AG10803 (cell line): Measurements from ENCODE around the gene SH3PXD2A.
A peak's percentile ranks its signal among the peaks of the same experiment; 100 is the strongest.

Experiments
- DNase-seq: peaks from one replicate; pipeline ENCODE4 v3.0.0; 2010; ENCODE audit warnings: low read depth
- H3K4me3 ChIP-seq: 2 replicates; pipeline ENCODE4 v1.5.1; 2011; ENCODE audit warnings: mild to moderate bottlenecking, low read length, control low read depth
- CTCF ChIP-seq: conservative IDR thresholded peaks from 2 replicates; pipeline ENCODE4 v1.5.1; 2011; ENCODE audit warnings: mild to moderate bottlenecking, low read length, control low read depth, inconsistent platforms

SH3PXD2A gene

GRCh38 chr10:103876155-103876554 lies 20.8 kb upstream of the SH3PXD2A start:
- no peak overlapping the region for H3K4me3 ChIP-seq
- DNase-seq, result no peak
- TF ChIP-seq CTCF, result no peak

GRCh38 chr10:103874730-103875129 lies 19.4 kb upstream of the SH3PXD2A start:
- no peak for DNase-seq
- no peak overlapping the region for H3K4me3 ChIP-seq

GRCh38 chr10:103872137-103872931 lies 17.0 kb upstream of the SH3PXD2A start:
- DNase-seq, result peak; percentile 35

More at GRCh38 chr10:103874730-103875129, 19.4 kb upstream of the SH3PXD2A start:
- no peak for TF ChIP-seq CTCF

GRCh38 chr10:103871006-103871405 lies 15.6 kb upstream of the SH3PXD2A start:
- TF ChIP-seq CTCF, result no peak
- H3K4me3 ChIP-seq, result no peak overlapping the region
- DNase-seq, result no peak

More at GRCh38 chr10:103872137-103872931, 17.0 kb upstream of the SH3PXD2A start:
- H3K4me3 ChIP-seq, result no peak overlapping the region
- TF ChIP-seq CTCF, result no peak

GRCh38 chr10:103870516-103870915 lies 15.1 kb upstream of the SH3PXD2A start:
- TF ChIP-seq CTCF, result no peak; the same call in 1 of the 2 replicates

GRCh38 chr10:103869336-103869735 lies 14.0 kb upstream of the SH3PXD2A start:
- no peak for DNase-seq
- no peak overlapping the region for H3K4me3 ChIP-seq
- TF ChIP-seq CTCF, result no peak

More at GRCh38 chr10:103870516-103870915, 15.1 kb upstream of the SH3PXD2A start:
- H3K4me3 ChIP-seq, result no peak overlapping the region
- peak; percentile 74 for DNase-seq

GRCh38 chr10:103868200-103868599 lies 12.8 kb upstream of the SH3PXD2A start:
- H3K4me3 ChIP-seq, result no peak overlapping the region
- TF ChIP-seq CTCF, result no peak
- DNase-seq, result no peak
